Ramos (cell line): ENCODE data around the gene STARD7.
"Not testable (repeated sequence)": the region's sequence is repeated elsewhere in the genome, so short reads cannot be mapped to it uniquely, and the experiment has no call there.

Experiments used
- in situ Hi-C: fragments of 300-500 bp; cut with MboI; formaldehyde crosslinking; loops from one replicate; pipeline ENCODE4 v1.14.3; 2022; ENCODE audit warnings: low sequenced_read_pairs; ENCODE audit not compliant: unreplicated experiment

STARD7 gene

DNA sequence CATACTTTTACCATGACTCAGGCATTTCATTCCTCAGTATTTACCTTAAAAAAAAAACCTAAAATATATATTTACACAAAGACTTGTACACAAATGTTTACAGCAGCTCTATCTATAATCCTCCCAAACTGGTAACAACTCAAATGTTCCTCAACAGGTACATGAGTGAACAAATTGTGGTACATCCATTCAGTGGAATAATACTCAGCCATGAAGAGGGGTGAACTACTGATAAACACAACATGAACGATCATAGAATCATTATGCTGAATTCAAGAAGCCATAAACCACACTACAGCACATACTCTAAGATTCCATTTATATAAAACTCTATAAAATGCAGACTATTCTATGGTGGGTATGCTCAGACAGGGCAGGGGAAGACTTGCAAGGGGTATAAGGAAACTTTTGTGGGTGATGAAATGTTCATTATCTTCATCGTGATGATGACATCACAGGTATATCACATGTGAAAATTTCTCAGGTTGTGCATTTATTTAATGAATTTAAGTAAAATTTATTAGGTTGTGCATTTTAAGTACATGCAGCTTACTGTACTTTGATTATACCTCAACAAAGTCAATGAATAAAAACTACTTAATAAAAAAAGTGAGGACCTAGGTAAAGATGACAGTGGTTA lies 38.6 kb downstream of the STARD7 start:
- in situ Hi-C loops, result loop anchor here (5.0 kb wide), 1 partner anchor 33 kb away; the partner anchor contains the start of gene ASTL

DNA sequence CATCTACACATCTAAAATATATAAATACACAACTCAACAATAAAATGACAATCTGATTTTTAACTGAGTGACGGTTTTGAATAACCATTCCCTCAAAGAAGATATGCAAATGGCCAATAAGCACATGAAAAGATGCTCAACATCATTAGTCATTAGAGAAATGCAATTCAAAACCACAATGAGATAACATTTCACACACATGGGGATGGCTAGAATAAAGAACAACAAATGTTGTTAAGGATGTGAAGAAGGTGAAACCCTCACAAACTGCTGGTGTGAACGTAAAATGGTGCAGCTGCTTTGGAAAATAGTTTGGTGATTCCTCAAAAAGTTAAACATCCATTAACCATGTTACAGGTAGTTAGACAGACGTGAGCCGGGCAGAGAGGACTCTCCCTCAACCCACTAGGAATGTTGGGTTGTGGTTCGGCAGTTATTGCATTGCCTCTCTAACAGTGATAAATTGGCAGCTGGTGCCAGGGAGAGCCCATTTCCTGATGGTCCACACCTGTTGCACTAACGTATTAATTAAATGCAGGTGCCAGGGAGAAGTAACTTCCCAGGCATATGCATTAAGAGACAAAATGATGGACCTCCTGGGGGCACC lies 41.1 kb downstream of the STARD7 start:
- in situ Hi-C loops, result no loop called here

DNA sequence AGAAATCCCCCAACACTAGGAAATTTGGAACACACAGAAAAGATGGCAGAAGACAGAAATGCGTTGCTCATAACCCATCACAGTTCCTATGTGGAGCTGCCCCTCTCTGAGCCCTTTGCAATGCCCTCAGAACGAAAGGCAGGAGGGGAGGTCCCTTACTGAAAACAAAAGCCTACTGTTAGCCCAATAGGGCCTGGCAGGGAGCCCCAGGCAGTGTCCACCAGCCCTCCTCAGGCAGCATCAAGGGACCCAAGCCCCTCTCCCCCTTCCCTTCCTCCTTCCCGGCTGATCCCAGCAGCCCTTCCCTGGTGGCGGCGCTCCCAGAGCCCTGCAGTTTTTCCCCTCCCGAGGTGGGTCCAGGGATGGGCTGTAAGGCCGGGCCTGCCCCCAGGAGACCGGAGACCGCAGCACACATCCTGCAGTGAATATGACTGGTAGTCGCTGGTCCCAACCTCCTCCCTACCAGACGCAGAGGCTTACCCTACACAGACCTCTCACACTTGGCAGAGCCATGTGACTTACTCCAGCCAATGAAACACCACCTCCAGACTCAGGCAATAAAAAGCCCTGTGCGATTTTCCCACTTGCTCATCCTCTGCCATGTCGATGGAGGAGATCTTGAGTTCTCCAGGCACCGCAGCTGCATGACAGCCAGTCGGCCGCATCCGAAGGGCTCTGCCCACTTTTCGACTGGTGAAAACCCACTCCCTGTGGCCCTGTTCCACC lies 44.0 kb downstream of the STARD7 start:
- in situ Hi-C loops, result no loop called here

DNA sequence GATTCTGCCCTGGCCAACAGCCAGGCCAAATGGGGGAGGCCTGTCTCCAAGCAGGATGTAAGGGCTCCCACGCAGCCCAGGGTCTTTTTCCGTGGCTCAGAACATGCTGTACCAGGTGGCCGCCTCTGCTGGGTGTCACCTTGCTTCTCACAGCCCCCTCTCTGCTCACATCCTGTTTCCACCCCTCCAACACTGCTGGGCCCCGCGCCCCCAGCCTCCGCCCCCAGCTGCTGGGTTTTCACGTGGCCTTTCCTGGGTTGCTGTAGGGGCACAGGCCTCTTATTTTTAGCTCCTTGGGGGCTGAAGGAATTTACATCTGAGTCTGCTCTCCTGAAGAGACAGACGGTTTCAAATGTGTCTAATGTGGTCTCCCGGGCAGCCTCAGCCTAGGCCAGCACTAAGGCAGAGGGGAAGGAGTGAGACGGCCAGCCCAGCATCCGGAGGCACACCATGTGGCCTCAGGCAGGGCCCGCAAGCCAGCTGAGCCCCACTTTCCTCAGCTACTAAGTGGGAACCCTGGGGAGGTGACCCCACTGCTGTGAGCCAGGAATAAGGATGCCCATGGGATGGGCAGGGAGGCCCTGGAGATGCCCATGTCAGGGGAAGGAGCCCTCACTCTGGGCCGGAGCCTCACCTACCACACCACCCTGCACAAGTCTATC lies 44.7 kb downstream of the STARD7 start:
- in situ Hi-C loops, result no loop called here

DNA sequence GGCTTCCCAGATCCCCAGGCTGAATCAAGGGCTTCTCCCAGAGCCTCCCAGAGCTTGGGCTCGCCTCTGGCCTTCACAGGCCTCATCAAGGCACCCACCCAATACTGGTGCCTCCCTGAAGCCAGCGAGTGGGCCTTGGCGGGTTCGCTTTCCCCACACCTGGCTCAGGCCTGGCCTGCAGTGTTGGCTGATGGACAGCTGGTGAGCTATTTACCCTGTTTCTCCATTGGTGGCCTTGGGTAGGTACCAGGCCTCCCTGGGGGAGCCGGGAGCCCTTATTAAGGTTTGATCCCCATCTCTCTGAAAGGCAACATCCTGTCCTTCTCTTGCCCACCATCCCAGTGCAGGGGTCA lies 45.2 kb downstream of the STARD7 start:
- in situ Hi-C loops, result no loop called here

DNA sequence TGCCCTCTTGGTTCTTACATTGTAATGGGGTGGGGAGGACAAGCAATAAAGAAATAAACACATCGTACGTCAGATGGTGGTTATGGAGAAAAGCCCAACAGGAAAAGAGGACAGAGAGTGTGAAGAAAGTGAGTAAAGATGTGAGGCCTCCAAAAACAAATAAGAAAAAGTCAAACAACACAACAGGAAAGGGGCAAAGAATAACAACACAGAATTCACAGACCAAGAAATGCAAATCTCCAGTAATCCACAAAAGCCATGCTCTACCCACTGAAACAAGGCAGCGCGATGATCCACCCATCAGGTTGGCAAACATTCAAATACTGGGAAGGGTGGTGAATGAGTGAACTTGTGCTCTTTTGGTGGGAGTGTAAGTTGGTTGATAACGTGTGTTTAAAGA lies 46.7 kb downstream of the STARD7 start:
- in situ Hi-C loops, result no loop called here

DNA sequence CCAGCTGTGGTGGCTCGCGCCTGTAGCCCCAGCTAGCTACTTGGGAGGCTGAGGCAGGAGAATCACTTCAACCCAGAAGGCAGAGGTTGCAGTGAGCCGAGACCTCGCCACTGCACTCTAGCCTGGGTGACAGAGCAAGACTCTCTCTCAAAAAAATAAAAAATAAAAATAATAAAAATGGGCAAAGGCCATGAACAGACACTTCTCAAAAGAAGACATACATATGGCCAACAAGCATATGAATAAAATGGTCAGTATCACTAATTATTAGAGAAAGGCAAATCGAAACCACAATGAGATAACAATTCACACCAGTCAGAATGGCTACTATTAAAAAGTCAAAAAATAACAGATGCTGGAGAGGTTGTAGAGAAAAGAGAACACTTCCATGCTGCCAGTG lies 48.3 kb downstream of the STARD7 start:
- in situ Hi-C loops, result not testable (repeated sequence)

DNA sequence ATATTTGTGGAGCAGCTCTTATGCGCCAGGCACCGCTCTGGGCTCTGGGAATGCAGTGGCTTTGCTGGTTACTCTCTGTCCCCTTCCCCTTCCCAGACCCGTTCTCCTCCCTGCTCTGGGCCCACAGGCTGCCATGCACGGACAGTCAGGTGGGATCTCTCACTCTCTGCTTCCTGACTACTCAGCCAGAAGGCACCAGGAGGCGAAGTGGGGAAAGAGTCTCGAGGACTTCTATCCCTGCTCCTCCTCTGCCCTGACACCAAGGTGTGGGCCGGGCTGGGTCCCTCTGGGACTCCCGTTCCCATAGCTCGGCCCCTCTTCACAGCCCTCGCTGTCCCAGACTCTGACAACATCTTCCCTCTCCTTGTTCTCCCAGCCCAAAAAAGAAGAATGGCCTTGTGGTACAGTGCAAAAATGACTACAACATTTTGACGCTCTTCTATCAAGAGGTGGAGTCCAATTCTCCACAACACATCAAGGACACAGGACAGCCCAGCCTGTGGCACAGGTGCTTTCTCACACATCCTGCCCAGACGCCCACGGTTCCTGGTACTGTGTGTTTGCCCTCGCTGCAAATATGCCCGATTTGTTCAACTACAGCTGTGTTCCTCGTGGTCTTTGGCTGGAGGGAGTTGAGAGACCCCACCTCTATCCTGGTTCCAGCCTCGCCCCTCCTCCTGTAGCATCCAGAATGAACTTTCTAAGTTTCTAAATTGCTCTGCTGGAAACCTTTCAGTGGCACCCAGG lies 49.4 kb downstream of the STARD7 start:
- in situ Hi-C loops, result no loop called here

DNA sequence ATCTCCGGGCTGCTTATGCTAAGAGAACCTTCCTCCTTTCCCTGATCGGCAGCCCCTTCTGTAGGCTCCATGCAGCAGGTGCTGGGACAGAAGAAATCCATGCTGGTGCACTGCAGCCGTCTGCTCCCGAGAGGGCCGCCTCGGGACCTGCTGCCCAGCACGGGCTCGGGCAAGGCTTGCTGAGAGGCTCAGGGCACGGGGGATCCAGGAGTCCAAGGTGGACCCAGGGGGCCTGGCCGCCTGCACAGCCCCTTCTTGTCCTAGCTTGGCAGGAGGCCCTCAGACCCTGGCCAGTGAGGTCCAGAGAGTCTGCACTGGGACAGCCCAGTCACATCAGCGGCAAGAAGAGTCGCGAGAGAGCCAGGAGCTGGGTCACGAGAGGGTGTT lies 50.1 kb downstream of the STARD7 start:
- in situ Hi-C loops, result no loop called here

DNA sequence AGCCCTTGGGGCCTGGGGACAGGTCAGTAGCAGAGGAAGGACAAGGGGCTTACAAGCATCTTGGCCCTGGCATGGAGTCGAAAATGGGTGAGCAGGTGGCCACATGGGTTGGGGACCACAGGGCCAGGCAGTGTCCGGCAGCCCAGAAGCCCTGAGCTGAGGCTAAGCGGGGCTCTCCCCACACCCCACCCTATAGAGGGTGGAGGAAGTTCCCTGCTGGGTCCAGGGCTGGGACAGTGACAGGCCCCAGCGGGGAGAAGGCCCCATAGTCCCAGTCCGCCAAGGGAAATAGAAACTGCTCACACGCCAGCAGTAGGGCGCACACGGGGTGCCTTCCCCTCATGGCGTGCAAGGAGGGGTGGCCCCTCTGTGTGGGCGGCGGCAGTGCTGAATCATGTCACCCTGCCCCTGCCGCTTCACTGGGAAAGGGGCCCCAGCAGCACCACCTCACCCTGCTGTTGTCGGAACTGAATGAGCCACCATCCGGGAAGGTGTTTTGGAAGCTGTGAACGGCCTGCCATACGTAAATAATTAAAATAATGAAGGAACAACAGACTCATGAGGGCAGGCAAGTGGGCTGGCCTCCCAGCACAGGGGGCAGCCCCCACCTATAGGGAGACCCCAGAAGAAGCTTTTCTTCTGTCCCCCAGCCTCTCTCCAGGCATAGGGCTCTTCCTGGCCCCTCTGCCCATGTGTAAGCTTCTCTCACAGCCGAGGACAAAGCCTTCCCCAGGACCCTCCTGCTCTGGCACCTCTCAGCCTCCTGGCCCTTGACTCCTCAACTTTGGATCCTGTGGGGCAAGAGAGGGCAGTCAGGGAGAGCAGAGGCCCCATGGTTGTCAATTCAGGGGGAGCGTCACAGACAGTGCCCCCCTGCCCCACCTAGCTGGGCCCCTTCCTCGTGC lies 50.7 kb downstream of the STARD7 start:
- in situ Hi-C loops, result no loop called here

DNA sequence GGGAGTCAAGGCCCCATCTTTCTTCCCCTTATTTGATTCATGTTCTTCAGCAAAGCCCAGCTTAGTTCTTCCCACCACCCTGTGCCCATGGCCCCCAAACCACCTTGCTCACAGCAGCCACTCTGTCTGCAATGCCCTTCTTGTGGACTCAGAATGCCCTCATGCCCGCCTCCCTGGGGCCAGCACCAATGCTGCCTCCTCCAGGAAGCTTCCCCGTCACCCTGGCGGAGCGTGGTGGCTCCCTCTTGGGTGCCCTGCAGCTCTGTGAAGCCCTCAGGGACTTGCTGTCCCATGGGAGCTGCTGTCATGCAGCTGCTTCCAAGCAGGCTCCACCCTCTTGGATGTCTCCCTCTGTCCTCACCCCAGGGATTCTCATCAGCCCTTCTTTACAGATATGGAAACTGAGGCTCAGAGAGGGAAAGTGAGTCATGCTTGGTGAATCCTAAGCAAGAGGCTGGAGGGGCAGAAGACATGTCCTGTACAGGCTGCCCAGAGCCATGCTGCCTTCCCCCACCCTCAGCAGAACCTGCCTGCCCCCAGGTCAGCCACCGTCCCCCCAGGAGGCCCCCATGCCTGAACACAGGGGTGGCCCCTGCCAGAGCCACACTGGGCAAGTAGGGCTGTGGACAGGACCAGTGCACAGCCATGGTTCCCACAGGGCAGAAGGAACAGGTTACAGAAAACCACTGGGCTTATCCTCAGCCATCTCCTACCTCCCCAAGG lies 51.5 kb downstream of the STARD7 start:
- in situ Hi-C loops, result no loop called here

DNA sequence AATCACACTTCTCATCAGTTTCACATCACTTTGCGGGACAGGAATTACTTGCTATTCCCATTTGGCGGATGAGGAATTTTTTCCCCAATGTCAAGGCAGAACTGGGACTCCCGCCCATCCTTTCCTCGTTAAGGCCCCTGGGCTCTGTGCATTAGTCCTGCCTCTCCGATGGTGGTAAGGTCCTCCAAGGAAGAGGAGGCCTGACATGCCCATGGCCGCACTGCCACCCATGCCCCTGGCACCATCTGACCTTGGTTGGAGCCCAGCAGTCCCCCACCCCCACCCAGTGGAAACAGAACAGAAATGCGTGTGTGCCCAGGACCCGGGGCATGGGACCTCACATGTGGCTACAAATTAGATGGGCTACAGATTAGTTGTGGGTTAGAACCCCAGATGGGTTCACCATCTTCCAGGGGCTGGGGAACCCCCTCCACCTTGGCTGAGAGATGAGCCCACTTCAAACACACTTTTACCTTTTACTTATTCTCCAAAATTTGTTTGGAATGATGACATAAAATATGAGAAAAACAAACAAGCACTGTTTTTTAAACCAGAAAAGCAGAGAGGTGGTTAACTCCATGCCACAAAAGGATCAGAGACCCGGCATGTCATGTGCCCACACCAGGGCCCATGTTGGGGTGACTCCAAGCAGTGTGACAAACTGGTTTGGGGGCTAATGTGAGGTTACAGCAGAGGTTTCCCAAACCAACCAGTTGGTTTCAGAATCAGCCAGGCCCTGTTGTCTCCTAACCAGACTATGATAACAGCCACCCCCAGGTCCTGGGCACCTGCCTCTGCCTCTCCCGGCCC lies 52.4 kb downstream of the STARD7 start:
- in situ Hi-C loops, result no loop called here

DNA sequence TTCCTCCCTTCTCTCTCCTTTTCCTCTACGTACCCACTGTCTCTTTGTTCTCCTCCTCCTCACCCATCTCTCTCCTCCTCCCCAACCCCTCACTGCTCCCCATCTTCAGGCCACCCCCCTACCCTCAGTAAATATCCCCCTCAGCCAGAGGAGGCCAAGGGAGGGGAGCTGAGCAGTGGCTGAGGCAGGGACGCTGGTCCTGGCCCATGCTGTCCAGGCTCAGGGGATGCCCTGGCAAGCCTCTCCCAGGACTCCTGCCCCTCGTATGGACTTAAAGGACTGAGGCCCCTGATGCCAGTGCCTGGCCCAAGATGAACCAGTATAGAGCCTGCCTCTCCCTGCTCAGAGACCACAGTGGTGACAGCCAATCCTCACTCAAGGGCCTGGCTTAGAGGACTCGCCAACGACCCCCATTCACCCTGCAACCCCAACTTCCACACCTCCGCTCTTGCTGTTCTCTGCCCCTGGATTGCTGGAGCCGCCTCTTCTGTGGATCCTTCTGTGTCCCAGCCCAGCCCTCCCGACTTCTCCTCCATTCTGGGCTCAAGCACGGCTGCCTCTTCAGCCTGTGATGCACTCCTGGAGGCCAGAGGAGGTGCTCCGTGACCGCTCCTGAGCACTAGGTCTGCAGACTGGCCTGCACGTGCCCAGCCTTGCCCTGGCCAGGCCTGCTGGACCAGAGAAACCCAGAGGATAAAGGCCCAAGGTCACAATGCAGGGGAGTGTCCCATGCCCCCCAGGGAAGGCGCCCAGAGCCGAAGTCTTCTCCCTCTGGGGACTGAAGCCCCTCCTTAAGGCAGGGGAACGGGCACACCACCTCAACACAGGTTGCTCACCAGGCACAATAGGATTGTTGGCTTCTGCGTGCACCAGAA lies 53.9 kb downstream of the STARD7 start:
- in situ Hi-C loops, result no loop called here

DNA sequence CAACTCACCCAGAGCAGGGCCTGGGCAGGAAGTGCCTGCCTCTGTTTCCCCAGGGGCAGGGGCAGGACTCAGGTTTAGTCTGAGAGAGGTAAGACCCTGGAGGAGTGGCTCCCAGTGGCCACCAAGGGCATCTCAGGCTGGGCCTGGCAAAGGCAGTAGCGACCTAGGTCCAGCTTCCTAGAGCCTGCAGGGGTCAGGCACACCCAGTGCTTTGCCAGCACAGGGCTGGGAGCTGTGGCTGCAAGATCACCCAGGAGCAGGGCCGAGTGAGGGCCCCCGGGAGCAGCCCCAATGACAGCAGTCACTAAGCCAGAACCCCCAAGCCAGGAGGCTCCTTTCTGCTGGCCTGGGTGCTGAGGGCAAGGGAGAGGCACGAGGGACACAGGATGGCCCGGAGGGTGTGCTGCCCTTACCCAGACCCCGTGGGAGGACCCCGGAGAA lies 54.6 kb downstream of the STARD7 start:
- in situ Hi-C loops, result no loop called here

DNA sequence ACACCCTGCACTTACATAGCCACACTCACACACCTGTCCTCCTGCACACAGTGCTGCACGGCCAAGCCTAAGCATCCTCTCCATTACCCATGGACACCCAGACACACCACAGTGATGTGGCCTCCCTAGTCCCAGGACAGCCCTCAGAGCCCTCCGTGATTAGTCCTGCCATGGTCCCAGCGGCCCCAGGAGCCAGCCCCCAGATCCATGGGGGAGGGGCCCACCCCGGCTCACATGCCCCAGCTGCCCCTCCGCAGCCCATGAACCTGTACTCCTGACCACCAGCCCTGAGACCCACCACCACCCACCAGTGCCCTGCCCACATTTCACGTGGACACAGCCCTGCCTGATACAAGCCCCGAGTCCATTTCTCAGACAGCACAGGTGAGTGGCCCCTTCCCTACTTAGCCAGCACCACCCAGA lies 55.3 kb downstream of the STARD7 start:
- in situ Hi-C loops, result no loop called here

DNA sequence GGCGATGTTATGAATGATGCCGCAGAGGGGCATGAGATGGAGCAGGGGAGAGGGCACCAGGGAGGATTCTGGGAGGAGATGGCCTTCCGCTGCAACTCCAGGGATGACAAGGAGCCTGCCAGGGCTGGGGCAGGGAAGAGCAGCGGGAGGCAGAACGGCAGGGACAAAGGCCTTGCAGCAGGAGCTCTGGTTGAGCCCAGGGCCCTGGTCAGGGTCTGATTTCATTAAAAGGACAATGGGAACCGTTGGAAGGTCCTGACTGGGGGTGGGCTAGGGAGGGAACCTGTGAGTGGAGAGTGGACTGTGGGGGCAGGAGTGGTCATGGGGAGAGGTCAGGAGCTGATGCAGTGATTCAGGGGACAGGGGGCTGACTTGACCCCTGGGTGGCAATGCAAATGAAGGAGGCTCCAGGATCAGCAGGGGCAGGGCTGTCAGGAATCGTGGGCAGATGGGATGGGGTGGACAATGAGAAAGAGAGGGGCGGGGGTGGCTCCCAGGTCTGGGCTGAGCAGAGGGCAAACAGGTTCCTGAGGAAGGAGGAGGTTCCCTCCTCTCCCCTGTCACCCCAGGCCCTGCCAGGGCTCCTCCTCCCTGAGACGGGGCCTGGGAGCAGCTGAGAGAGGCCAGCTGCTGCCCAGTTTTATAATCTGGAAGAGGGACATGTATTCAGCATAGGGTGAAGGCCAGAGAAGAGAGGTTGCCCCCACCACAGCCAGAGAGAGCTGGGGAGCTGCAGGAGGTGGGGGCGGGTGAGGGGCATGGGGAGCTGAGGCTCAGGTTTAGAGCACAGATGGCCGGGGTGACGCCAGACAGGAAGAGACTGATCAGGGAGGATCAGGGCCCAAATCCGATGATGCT lies 56.1 kb downstream of the STARD7 start:
- in situ Hi-C loops, result no loop called here
